Calu3 (cell line): ENCODE measurements around the gene CCSER1. TPM values are rescaled to one million over a fixed set of nuclear protein-coding genes. Genes with fewer than 3 reads are reported as not detected.

Source experiments
- BruUV-seq: library from RNA; stranded (reverse); fragments of 400-500 nt; replicated peaks from 2 replicates; lab custom pipeline; 2021; lab: Mats Ljungman, UMichigan
- CTCF ChIA-PET: fragments of 300-600 bp; sonication (Branson Sonifier 250); formaldehyde crosslinking; loops from one replicate; lab custom pipeline; 2022; ENCODE audit warnings: antibody characterized with exemption; lab: Charles Lee
- DNase-seq: peaks from one replicate; pipeline ENCODE4 v3.0.0; 2022
- H3K27ac Mint-ChIP-seq: one replicate; pipeline ENCODE4 v1.8.0; 2022; ENCODE audit warnings: mixed read lengths; ENCODE audit not compliant: unreplicated experiment
- H3K27me3 Mint-ChIP-seq: one replicate; pipeline ENCODE4 v1.8.0; 2022; ENCODE audit warnings: mixed read lengths; ENCODE audit not compliant: unreplicated experiment
- H3K36me3 Mint-ChIP-seq: one replicate; pipeline ENCODE4 v1.8.0; 2022; ENCODE audit warnings: mild to moderate bottlenecking, moderate library complexity, mixed read lengths; ENCODE audit not compliant: insufficient read depth, unreplicated experiment
- H3K4me1 Mint-ChIP-seq: one replicate; pipeline ENCODE4 v1.8.0; 2022; ENCODE audit warnings: mild to moderate bottlenecking, low read depth, mixed read lengths; ENCODE audit not compliant: unreplicated experiment
- H3K4me3 Mint-ChIP-seq: one replicate; pipeline ENCODE4 v1.8.0; 2022; ENCODE audit warnings: mild to moderate bottlenecking, low read depth, moderate library complexity, mixed read lengths; ENCODE audit not compliant: unreplicated experiment
- H3K9me3 Mint-ChIP-seq: one replicate; pipeline ENCODE4 v1.8.0; 2022; ENCODE audit warnings: low read depth, mixed read lengths; ENCODE audit not compliant: unreplicated experiment
- intact Hi-C: fragments of 100-400 bp; cut with micrococcal nuclease; formaldehyde crosslinking; loops from one replicate; pipeline ENCODE4 v1.10.0; 2022; ENCODE audit not compliant: unreplicated experiment
- total RNA-seq: library from RNA; stranded (reverse); gene quantifications from 2 replicates; pipeline ENCODE4 v1.2.3, GENCODE V29; 2022
- TF ChIP-seq, protein P1 (sequence below): fragments of 200-600 bp; IDR thresholded peaks from one replicate; pipeline ENCODE4 v1.8.0; 2022; ENCODE audit warnings: antibody characterized with exemption; ENCODE audit not compliant: unreplicated experiment

Gene CCSER1
- total RNA-seq, 1 experiment from 2014 or later: 6.2 TPM

- H3K4me3 Mint-ChIP-seq: no peak overlapping the region
- H3K9me3 Mint-ChIP-seq: peaks cover 4% of the 10 kb centered on the region
- TF ChIP-seq, protein P1, sequence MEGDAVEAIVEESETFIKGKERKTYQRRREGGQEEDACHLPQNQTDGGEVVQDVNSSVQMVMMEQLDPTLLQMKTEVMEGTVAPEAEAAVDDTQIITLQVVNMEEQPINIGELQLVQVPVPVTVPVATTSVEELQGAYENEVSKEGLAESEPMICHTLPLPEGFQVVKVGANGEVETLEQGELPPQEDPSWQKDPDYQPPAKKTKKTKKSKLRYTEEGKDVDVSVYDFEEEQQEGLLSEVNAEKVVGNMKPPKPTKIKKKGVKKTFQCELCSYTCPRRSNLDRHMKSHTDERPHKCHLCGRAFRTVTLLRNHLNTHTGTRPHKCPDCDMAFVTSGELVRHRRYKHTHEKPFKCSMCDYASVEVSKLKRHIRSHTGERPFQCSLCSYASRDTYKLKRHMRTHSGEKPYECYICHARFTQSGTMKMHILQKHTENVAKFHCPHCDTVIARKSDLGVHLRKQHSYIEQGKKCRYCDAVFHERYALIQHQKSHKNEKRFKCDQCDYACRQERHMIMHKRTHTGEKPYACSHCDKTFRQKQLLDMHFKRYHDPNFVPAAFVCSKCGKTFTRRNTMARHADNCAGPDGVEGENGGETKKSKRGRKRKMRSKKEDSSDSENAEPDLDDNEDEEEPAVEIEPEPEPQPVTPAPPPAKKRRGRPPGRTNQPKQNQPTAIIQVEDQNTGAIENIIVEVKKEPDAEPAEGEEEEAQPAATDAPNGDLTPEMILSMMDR: no peak
- no peaks in the 10 kb centered on the region for H3K27me3 Mint-ChIP-seq
- no peaks in the 10 kb centered on the region for H3K36me3 Mint-ChIP-seq
- no peaks in the 10 kb centered on the region for H3K4me1 Mint-ChIP-seq
- CTCF ChIA-PET: no interaction called here
- H3K27ac Mint-ChIP-seq: no peak overlapping the region
- BruUV-seq: no TSS peak
- intact Hi-C loops: loop anchor here (5.0 kb wide), 1 partner anchor 98 kb away; no protein-coding TSS in a partner anchor
- DNase-seq: no peak
Measured at GRCh38 chr4:90415116-90415515, 287.9 kb downstream of the CCSER1 start.

- Mint-ChIP-seq H3K36me3 (no peaks in the 10 kb centered on the region), H3K27ac (no peak overlapping the region), H3K27me3 (no peaks in the 10 kb centered on the region), H3K4me3 (no peak overlapping the region), H3K4me1 (no peaks in the 10 kb centered on the region), H3K9me3 (no peaks in the 10 kb centered on the region)
- TF ChIP-seq, protein P1: peak; percentile 30
- no peak for DNase-seq
- no TSS peak for BruUV-seq
- intact Hi-C loops: loop anchor here (1.0 to 5.0 kb wide), 6 partner anchors 102 to 1083 kb away; no protein-coding TSS in a partner anchor
- CTCF ChIA-PET: interaction anchor here (0.7 to 1.5 kb wide), 3 partner anchors 673 to 1880 kb away, joined by 3 to 21 read pairs (median 6); no protein-coding TSS in a partner anchor
Measured at GRCh38 chr4:90419124-90419711, 292.0 kb downstream of the CCSER1 start.

DNA sequence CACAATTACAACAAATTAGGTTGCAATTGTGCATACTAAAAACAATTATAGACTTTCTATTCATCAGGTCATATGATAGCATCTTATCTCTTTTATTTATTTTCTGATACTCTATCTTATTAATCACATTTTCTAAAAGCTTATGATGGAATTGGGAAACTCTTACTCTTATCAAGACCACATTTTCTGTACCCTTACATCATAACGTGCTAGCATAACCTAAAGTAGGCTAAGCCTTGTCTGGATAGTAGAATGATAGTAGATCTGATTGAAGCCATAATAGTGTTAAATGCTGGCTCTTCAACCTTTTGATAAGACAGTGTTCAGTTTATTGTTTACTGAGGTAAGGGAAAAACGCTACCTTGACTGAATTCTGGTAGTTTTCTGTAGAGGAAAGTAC lies 294.0 kb downstream of the CCSER1 start:
- Mint-ChIP-seq H3K4me3 (no peak overlapping the region), H3K36me3 (no peaks in the 10 kb centered on the region), H3K9me3 (no peaks in the 10 kb centered on the region), H3K27ac (no peak overlapping the region), H3K27me3 (no peaks in the 10 kb centered on the region), H3K4me1 (no peaks in the 10 kb centered on the region)
- CTCF ChIA-PET: no interaction called here
- no peak for DNase-seq
- intact Hi-C loops: loop anchor here (10.0 kb wide), 1 partner anchor 534 kb away; no protein-coding TSS in a partner anchor
- no TSS peak for BruUV-seq
- TF ChIP-seq, protein P1: no peak

- intact Hi-C loops: loop anchor here (10.0 kb wide), 1 partner anchor 529 kb away; no protein-coding TSS in a partner anchor
- Mint-ChIP-seq H3K27ac (no peak overlapping the region), H3K36me3 (no peaks in the 10 kb centered on the region), H3K4me1 (no peaks in the 10 kb centered on the region), H3K9me3 (no peaks in the 10 kb centered on the region), H3K27me3 (no peaks in the 10 kb centered on the region), H3K4me3 (no peak overlapping the region)
- no TSS peak for BruUV-seq
- CTCF ChIA-PET: interaction anchor here (0.7 kb wide), 1 partner anchor 639 kb away, joined by 3 read pairs; no protein-coding TSS in a partner anchor
- TF ChIP-seq, protein P1: no peak
- DNase-seq: no peak
Measured at GRCh38 chr4:90425893-90426292, 298.7 kb downstream of the CCSER1 start.
